H9 (cell line): ENCODE data around the gene PRKX. TPM values are rescaled to one million over a fixed set of nuclear protein-coding genes. Genes with fewer than 3 reads are reported as not detected.
"Not testable (repeated sequence)": the region's sequence is repeated elsewhere in the genome, so short reads cannot be mapped to it uniquely, and the experiment has no call there.

Experiments
- DNase-seq: peaks from one replicate; pipeline ENCODE4 v3.0.0-alpha.2; 2017
- H2AFZ ChIP-seq: one replicate; pipeline ENCODE4 v1.6.1; 2013; ENCODE audit warnings: mild to moderate bottlenecking, low read length, control low read depth, moderate library complexity
- H2AK5ac ChIP-seq: 2 replicates; pipeline ENCODE4 v1.6.1; 2013; ENCODE audit warnings: low read length, control low read depth, mixed read lengths; ENCODE audit not compliant: insufficient read length
- H2BK120ac ChIP-seq: one replicate; pipeline ENCODE4 v1.6.1; 2013; ENCODE audit warnings: low read depth, mild to moderate bottlenecking, low read length, control low read depth, inconsistent platforms; ENCODE audit not compliant: poor library complexity, severe bottlenecking
- H2BK12ac ChIP-seq: 2 replicates; pipeline ENCODE4 v1.6.1; 2013; ENCODE audit warnings: low read length, control low read depth, mixed read lengths, low read depth; ENCODE audit not compliant: insufficient read length
- H2BK15ac ChIP-seq: 2 replicates; pipeline ENCODE4 v1.6.1; 2013; ENCODE audit warnings: low read depth, low read length, control low read depth
- H2BK20ac ChIP-seq: one replicate; pipeline ENCODE4 v1.6.1; 2013; ENCODE audit warnings: low read depth, mild to moderate bottlenecking, low read length, control low read depth, inconsistent platforms; ENCODE audit not compliant: poor library complexity, severe bottlenecking
- H2BK5ac ChIP-seq: 2 replicates; pipeline ENCODE4 v1.6.1; 2013; ENCODE audit warnings: low read length, control low read depth, mixed read lengths; ENCODE audit not compliant: insufficient read length
- H3K14ac ChIP-seq: 2 replicates; pipeline ENCODE4 v1.6.1; 2013; ENCODE audit warnings: low read length, control low read depth; ENCODE audit not compliant: insufficient read depth
- H3K18ac ChIP-seq: 2 replicates; pipeline ENCODE4 v1.6.1; 2013; ENCODE audit warnings: low read depth, mild to moderate bottlenecking, mixed read lengths, low read length, control low read depth; ENCODE audit not compliant: insufficient read length
- H3K23ac ChIP-seq: 2 replicates; pipeline ENCODE4 v1.6.1; 2013; ENCODE audit warnings: low read length, control low read depth, mixed read lengths, low read depth; ENCODE audit not compliant: insufficient read length
- H3K23me2 ChIP-seq: 2 replicates; pipeline ENCODE4 v1.6.1; 2013; ENCODE audit warnings: low read depth, mild to moderate bottlenecking, mixed read lengths, low read length, control low read depth; ENCODE audit not compliant: insufficient read length, poor library complexity, severe bottlenecking
- H3K27ac ChIP-seq: 2 replicates; pipeline ENCODE4 v1.5.1; 2013; ENCODE audit warnings: low read length, control low read depth, mixed read lengths, low read depth; ENCODE audit not compliant: insufficient read length
- H3K27me3 ChIP-seq: 2 replicates; pipeline ENCODE4 v1.6.1; 2013; ENCODE audit warnings: low read length, control low read depth, inconsistent platforms; ENCODE audit not compliant: insufficient read depth
- H3K4ac ChIP-seq: 2 replicates; pipeline ENCODE4 v1.6.1; 2013; ENCODE audit warnings: low read depth, mild to moderate bottlenecking, control low read depth, inconsistent platforms, low read length, moderate library complexity
- H3K4me1 ChIP-seq: 2 replicates; pipeline ENCODE4 v1.6.1; 2013; ENCODE audit warnings: low read length, control low read depth, inconsistent platforms; ENCODE audit not compliant: insufficient read depth
- H3K4me2 ChIP-seq: 2 replicates; pipeline ENCODE4 v1.6.1; 2013; ENCODE audit warnings: low read length, control low read depth, mixed read lengths; ENCODE audit not compliant: insufficient read length, insufficient read depth
- H3K56ac ChIP-seq: 2 replicates; pipeline ENCODE4 v1.6.1; 2013; ENCODE audit warnings: low read depth, mild to moderate bottlenecking, mixed read lengths, low read length, control low read depth; ENCODE audit not compliant: insufficient read length
- H3K79me1 ChIP-seq: 2 replicates; pipeline ENCODE4 v1.6.1; 2013; ENCODE audit warnings: low read depth, mild to moderate bottlenecking, moderate library complexity, low read length, control low read depth, inconsistent platforms; ENCODE audit not compliant: insufficient read depth, poor library complexity, severe bottlenecking
- H3K79me2 ChIP-seq: 2 replicates; pipeline ENCODE4 v1.6.1; 2013; ENCODE audit warnings: low read length, control low read depth, inconsistent platforms; ENCODE audit not compliant: insufficient read depth
- H3K9ac ChIP-seq: 2 replicates; pipeline ENCODE4 v1.6.1; 2013; ENCODE audit warnings: low read length, control low read depth, mixed read lengths; ENCODE audit not compliant: insufficient read length; ENCODE audit errors: extremely low read depth
- H3K9me3 ChIP-seq: one replicate; pipeline ENCODE4 v1.6.1; 2013; ENCODE audit warnings: low read depth, low read length, inconsistent platforms; ENCODE audit not compliant: control insufficient read depth
- H3T11ph ChIP-seq: one replicate; pipeline ENCODE4 v1.6.1; 2013; ENCODE audit warnings: mild to moderate bottlenecking, low read length, control low read depth, inconsistent platforms
- H4K20me1 ChIP-seq: one replicate; pipeline ENCODE4 v1.6.1; 2013; ENCODE audit not compliant: control insufficient read depth, insufficient read length, insufficient read depth
- H4K5ac ChIP-seq: 2 replicates; pipeline ENCODE4 v1.6.1; 2013; ENCODE audit warnings: low read depth, mild to moderate bottlenecking, mixed read lengths, low read length, control low read depth; ENCODE audit not compliant: insufficient read length
- H4K8ac ChIP-seq: replicated peaks from 2 replicates; pipeline ENCODE4 v1.6.1; 2013; ENCODE audit warnings: low read length, control low read depth, mixed read lengths, low read depth; ENCODE audit not compliant: insufficient read length
- H4K91ac ChIP-seq: 2 replicates; pipeline ENCODE4 v1.6.1; 2013; ENCODE audit warnings: low read depth, mild to moderate bottlenecking, moderate library complexity, mixed read lengths, low read length, control low read depth; ENCODE audit not compliant: insufficient read length
- H3K27ac Mint-ChIP-seq, 3 experiments: 2 replicates in 2 of 3; 3 replicates in 1 of 3; pipeline ENCODE4 v1.8.0; 2020 to 2021; ENCODE audit warnings: mixed read lengths in 3 of 3, mild to moderate bottlenecking in 1 of 3, moderate library complexity in 1 of 3
- H3K27me3 Mint-ChIP-seq: 2 replicates; pipeline ENCODE4 v1.8.0; 2021; ENCODE audit warnings: low read depth, mild to moderate bottlenecking, moderate library complexity, mixed read lengths
- H3K36me3 Mint-ChIP-seq, 3 experiments: 2 replicates in 2 of 3; 3 replicates in 1 of 3; pipeline ENCODE4 v1.8.0; 2020 to 2021; ENCODE audit warnings: low read depth in 3 of 3, mixed read lengths in 3 of 3; ENCODE audit not compliant: insufficient read depth in 1 of 3
- H3K4me1 Mint-ChIP-seq, 2 experiments: 2 replicates each; pipeline ENCODE4 v1.8.0; 2020; ENCODE audit warnings: mixed read lengths in 2 of 2
- H3K4me3 Mint-ChIP-seq, 2 experiments: 2 replicates in 1 of 2; 3 replicates in 1 of 2; pipeline ENCODE4 v1.8.0; 2020 to 2021; ENCODE audit warnings: mild to moderate bottlenecking in 2 of 2, mixed read lengths in 2 of 2, moderate library complexity in 1 of 2
- H3K9me3 Mint-ChIP-seq, 2 experiments: 2 replicates in 1 of 2; 3 replicates in 1 of 2; pipeline ENCODE4 v1.8.0; 2020; ENCODE audit warnings: mild to moderate bottlenecking in 2 of 2, mixed read lengths in 2 of 2, moderate library complexity in 1 of 2
- CTCF ChIP-seq: fragments of 200-600 bp; sonication (generic); conservative IDR thresholded peaks from 3 replicates; pipeline ENCODE4 v1.8.0; 2021; ENCODE audit warnings: antibody characterized with exemption, mild to moderate bottlenecking
- WGBS: extraction: QIAGEN DNeasy Blood & Tissue Kit; methylation state at CpG from one replicate; pipeline ENCODE4 v1.1.7; 2013; ENCODE audit warnings: missing lambda C conversion rate, low lambda C conversion rate, mixed read lengths; ENCODE audit not compliant: insufficient read length; ENCODE audit errors: extremely low coverage; 5-methylcytosine and 5-hydroxymethylcytosine counted together
- total RNA-seq: library from RNA; stranded (reverse); gene quantifications from 2 replicates; pipeline ENCODE4 v1.2.1, GENCODE V29; 2021

PRKX gene
- total RNA-seq, 1 experiment from 2014 or later = 108 TPM

GRCh38 chrX:3706481-3706880 lies 7.0 kb downstream of the PRKX start:
- H3K9me3 Mint-ChIP-seq = no peaks in the 10 kb centered on the region
- H3K18ac ChIP-seq = no peak overlapping the region
- TF ChIP-seq CTCF = no peak
- no peak overlapping the region for H3K14ac ChIP-seq
- H4K8ac ChIP-seq = no peak overlapping the region
- no peak overlapping the region for H4K91ac ChIP-seq
- H3K23me2 ChIP-seq = peaks cover 3% of the 10 kb centered on the region
- H3K9ac ChIP-seq = no peak overlapping the region
- H2BK120ac ChIP-seq = no peak overlapping the region
- H3K27me3 ChIP-seq = no peaks in the 10 kb centered on the region
- no peaks in the 10 kb centered on the region for H4K20me1 ChIP-seq
- H3K56ac ChIP-seq = no peak overlapping the region
- H3K4me1 ChIP-seq = peaks cover 4% of the 10 kb centered on the region
- no peak overlapping the region for H2BK15ac ChIP-seq
- H3K27ac Mint-ChIP-seq = peak overlapping the region in 1 of 3 experiments; percentile 35; a peak in 1 of 7 replicates
- H2BK20ac ChIP-seq = no peak overlapping the region
- H2BK5ac ChIP-seq = no peak overlapping the region
- H3K27ac ChIP-seq = no peak overlapping the region
- H3T11ph ChIP-seq = no peak overlapping the region
- H3K4me2 ChIP-seq = no peak overlapping the region
- peaks cover 28% of the 10 kb centered on the region; the same call in 1 of the 2 replicates for H3K79me2 ChIP-seq
- no peak overlapping the region for H3K4me3 Mint-ChIP-seq
- DNase-seq = no peak
- no peak overlapping the region for H2AFZ ChIP-seq
- no peaks in the 10 kb centered on the region for H3K9me3 ChIP-seq
- peaks cover 25 to 47% (median 42%) of the 10 kb centered on the region in 3 experiments for H3K36me3 Mint-ChIP-seq
- peaks cover 2% of the 10 kb centered on the region for H3K79me1 ChIP-seq
- no peaks in the 10 kb centered on the region for H3K27me3 Mint-ChIP-seq
- H2BK12ac ChIP-seq = no peak overlapping the region
- WGBS = no CpG with 5 or more reads among the region's 11 CpGs
- peaks cover 50 to 57% of the 10 kb centered on the region in 2 experiments for H3K4me1 Mint-ChIP-seq
- H4K5ac ChIP-seq = no peak overlapping the region
- no peak overlapping the region for H3K23ac ChIP-seq
- H3K4ac ChIP-seq = no peak overlapping the region
- H2AK5ac ChIP-seq = no peak overlapping the region

- not testable (repeated sequence) for H2BK20ac ChIP-seq, H3K18ac ChIP-seq, H2AFZ ChIP-seq, H2BK12ac ChIP-seq, H2BK15ac ChIP-seq, H2BK5ac ChIP-seq, H3K56ac ChIP-seq, H3K4me3 Mint-ChIP-seq, H3K27me3 ChIP-seq, H4K5ac ChIP-seq, H3K4me2 ChIP-seq, H4K20me1 ChIP-seq, H3K4ac ChIP-seq, H3K14ac ChIP-seq, H3K9ac ChIP-seq, H3K9me3 Mint-ChIP-seq, DNase-seq, H3K27me3 Mint-ChIP-seq, H3K23me2 ChIP-seq, H2BK120ac ChIP-seq, H2AK5ac ChIP-seq, H3K23ac ChIP-seq, H4K91ac ChIP-seq, H3K27ac ChIP-seq, H3K79me1 ChIP-seq, H3T11ph ChIP-seq, H3K9me3 ChIP-seq, H4K8ac ChIP-seq
- no CpG with 5 or more reads among the region's 3 CpGs for WGBS
- Histone ChIP-seq H3K79me2 (peaks cover 27% of the 10 kb centered on the region; the same call in 1 of the 2 replicates), H3K4me1 (peaks cover 13% of the 10 kb centered on the region)
- H3K4me1 Mint-ChIP-seq = peaks cover 51 to 71% of the 10 kb centered on the region in 2 experiments
- H3K27ac Mint-ChIP-seq = peak overlapping the region; percentile 30 to 73 (median 42); a peak in 5 of 7 replicates
- H3K36me3 Mint-ChIP-seq = peaks cover 20 to 63% (median 44%) of the 10 kb centered on the region in 3 experiments
Observed at GRCh38 chrX:3703251-3703650, 10.2 kb downstream of the PRKX start.
